IMR-90 (cell line): ENCODE data around the gene NARS2. TPM values are rescaled to one million over a fixed set of nuclear protein-coding genes. Genes with fewer than 3 reads are reported as not detected.

Experiments
- ATAC-seq: fragments of 200-7000 bp; cut with Tn5 transposase; 2 replicates; pipeline ENCODE4 v1.9.1; 2020; ENCODE audit warnings: low read depth, mild to moderate bottlenecking, moderate library complexity
- BruUV-seq: library from RNA; stranded (reverse); fragments of 400-500 nt; replicated peaks from 2 replicates; lab custom pipeline; 2021; lab: Mats Ljungman, UMichigan
- CTCF ChIA-PET: fragments of 300-600 bp; formaldehyde crosslinking; extraction: SDS; loops from one replicate; lab custom pipeline; 2021; ENCODE audit warnings: antibody characterized with exemption; lab: Yijun Ruan, JAX
- POLR2A ChIA-PET: fragments of 300-600 bp; sonication (Branson Sonifier 250); formaldehyde crosslinking; loops from one replicate; lab custom pipeline; 2022; ENCODE audit warnings: antibody characterized with exemption; ENCODE audit not compliant: unreplicated experiment; lab: Charles Lee
- DNase-seq: peaks from one replicate; pipeline ENCODE4 v3.0.0; 2013
- H2AFZ ChIP-seq: replicated peaks from 2 replicates; pipeline ENCODE3; 2013; ENCODE audit warnings: low read length, mild to moderate bottlenecking; ENCODE audit not compliant: poor library complexity
- H2AK5ac ChIP-seq: 2 replicates; pipeline ENCODE4 v1.6.1; 2013; ENCODE audit warnings: low read depth, low read length, inconsistent platforms
- H2AK9ac ChIP-seq: replicated peaks from 2 replicates; pipeline ENCODE3; 2013; ENCODE audit warnings: mild to moderate bottlenecking, low read depth, low read length, moderate library complexity; ENCODE audit not compliant: poor library complexity
- H2BK120ac ChIP-seq: 2 replicates; pipeline ENCODE4 v1.6.1; 2013; ENCODE audit warnings: low read depth, low read length, inconsistent platforms
- H2BK15ac ChIP-seq: 3 replicates; pipeline ENCODE4 v1.6.1; 2013; ENCODE audit warnings: low read depth, low read length, inconsistent platforms
- H2BK20ac ChIP-seq: 2 replicates; pipeline ENCODE4 v1.6.1; 2013; ENCODE audit warnings: low read depth, mild to moderate bottlenecking, inconsistent platforms, low read length, moderate library complexity
- H2BK5ac ChIP-seq: 2 replicates; pipeline ENCODE4 v1.6.1; 2013; ENCODE audit warnings: mild to moderate bottlenecking, low read depth, low read length, inconsistent platforms; ENCODE audit not compliant: poor library complexity, severe bottlenecking
- H3K14ac ChIP-seq: replicated peaks from 2 replicates; pipeline ENCODE4 v1.6.1; 2013; ENCODE audit warnings: low read depth, low read length, inconsistent platforms
- H3K18ac ChIP-seq: 2 replicates; pipeline ENCODE4 v1.6.1; 2013; ENCODE audit warnings: low read depth, low read length, control low read depth
- H3K23ac ChIP-seq: 2 replicates; pipeline ENCODE4 v1.6.1; 2013; ENCODE audit warnings: low read depth, low read length, inconsistent platforms
- H3K27ac ChIP-seq: 2 replicates; pipeline ENCODE4 v1.5.1; 2013; ENCODE audit warnings: mild to moderate bottlenecking, control low read depth, low read length; ENCODE audit not compliant: insufficient read depth
- H3K27me3 ChIP-seq: 2 replicates; pipeline ENCODE4 v1.6.1; 2013; ENCODE audit warnings: low read length; ENCODE audit not compliant: control insufficient read depth, insufficient read depth
- H3K36me3 ChIP-seq: 2 replicates; pipeline ENCODE4 v1.6.1; 2013; ENCODE audit warnings: low read length, mixed read lengths; ENCODE audit not compliant: control insufficient read depth, insufficient read depth
- H3K4ac ChIP-seq: 2 replicates; pipeline ENCODE4 v1.6.1; 2013; ENCODE audit warnings: low read depth, low read length, inconsistent platforms
- H3K4me1 ChIP-seq: 2 replicates; pipeline ENCODE4 v1.6.1; 2013; ENCODE audit warnings: low read length, mixed read lengths; ENCODE audit not compliant: control insufficient read depth, insufficient read depth
- H3K4me2 ChIP-seq: 2 replicates; pipeline ENCODE4 v1.6.1; 2013; ENCODE audit warnings: low read depth, mild to moderate bottlenecking, control low read depth, low read length, moderate library complexity
- H3K4me3 ChIP-seq: 2 replicates; pipeline ENCODE4 v1.5.1; 2013; ENCODE audit warnings: low read depth, mild to moderate bottlenecking, control low read depth, low read length, moderate library complexity; ENCODE audit not compliant: insufficient read depth
- H3K56ac ChIP-seq: 2 replicates; pipeline ENCODE4 v1.6.1; 2013; ENCODE audit warnings: low read length, inconsistent platforms; ENCODE audit not compliant: insufficient read depth; ENCODE audit errors: extremely low read depth
- H3K79me1 ChIP-seq, 2 experiments: 2 replicates each; pipeline ENCODE4 v1.6.1; 2013; ENCODE audit warnings: low read length in 2 of 2, inconsistent platforms in 1 of 2, low read depth in 1 of 2
- H3K9ac ChIP-seq: 2 replicates; pipeline ENCODE4 v1.6.1; 2013; ENCODE audit warnings: low read depth, low read length, control low read depth
- H3K9me1 ChIP-seq: 2 replicates; pipeline ENCODE4 v1.6.1; 2013; ENCODE audit warnings: low read length, inconsistent platforms; ENCODE audit not compliant: insufficient read depth
- H3K9me3 ChIP-seq: 2 replicates; pipeline ENCODE4 v1.6.1; 2013; ENCODE audit warnings: low read length; ENCODE audit not compliant: control insufficient read depth, insufficient read depth
- H4K20me1 ChIP-seq: 2 replicates; pipeline ENCODE4 v1.6.1; 2013; ENCODE audit warnings: low read length, inconsistent platforms; ENCODE audit not compliant: insufficient read depth
- H4K5ac ChIP-seq: 2 replicates; pipeline ENCODE4 v1.6.1; 2013; ENCODE audit warnings: mild to moderate bottlenecking, low read depth, low read length, control low read depth
- H4K8ac ChIP-seq, 2 experiments: 2 replicates each; pipeline ENCODE4 v1.6.1; 2013; ENCODE audit warnings: low read depth in 2 of 2, low read length in 2 of 2, control low read depth in 1 of 2, inconsistent platforms in 1 of 2
- H4K91ac ChIP-seq: 2 replicates; pipeline ENCODE4 v1.6.1; 2013; ENCODE audit warnings: low read depth, low read length, inconsistent platforms; ENCODE audit not compliant: insufficient read depth
- BHLHE40 ChIP-seq: fragments of 150-350 bp; IDR thresholded peaks from 2 replicates; pipeline ENCODE4 v1.6.1; 2016; ENCODE audit warnings: mild to moderate bottlenecking, low read depth, low read length
- CEBPB ChIP-seq: IDR thresholded peaks from 2 replicates; pipeline ENCODE4 v1.6.1; 2012; ENCODE audit warnings: low read depth, low read length, improper control_type of control experiment
- CHD1 ChIP-seq: IDR thresholded peaks from 2 replicates; pipeline ENCODE4 v1.6.1; 2012; ENCODE audit warnings: low read depth, low read length, improper control_type of control experiment
- FOS ChIP-seq: fragments of 150-350 bp; IDR thresholded peaks from 2 replicates; pipeline ENCODE4 v1.6.1; 2016; ENCODE audit warnings: low read depth, low read length
- MAZ ChIP-seq: IDR thresholded peaks from 2 replicates; pipeline ENCODE4 v1.6.1; 2012; ENCODE audit warnings: low read depth, mild to moderate bottlenecking, low read length, improper control_type of control experiment, moderate library complexity, borderline replicate concordance
- MXI1 ChIP-seq: IDR thresholded peaks from 2 replicates; pipeline ENCODE4 v1.6.1; 2012; ENCODE audit warnings: low read depth, mild to moderate bottlenecking, low read length, moderate library complexity, borderline replicate concordance
- NFE2L2 ChIP-seq: fragments of 150-350 bp; IDR thresholded peaks from 2 replicates; pipeline ENCODE4 v1.6.1; 2016; ENCODE audit warnings: low read depth, mild to moderate bottlenecking, low read length
- RAD21 ChIP-seq: IDR thresholded peaks from 2 replicates; pipeline ENCODE4 v1.6.1; 2012; ENCODE audit warnings: low read length, improper control_type of control experiment
- RCOR1 ChIP-seq: IDR thresholded peaks from 2 replicates; pipeline ENCODE4 v1.6.1; 2012; ENCODE audit warnings: mild to moderate bottlenecking, low read length, improper control_type of control experiment; ENCODE audit not compliant: insufficient replicate concordance
- RFX5 ChIP-seq: IDR thresholded peaks from 2 replicates; pipeline ENCODE4 v1.8.0; 2012; ENCODE audit warnings: low read depth, mild to moderate bottlenecking, low read length, moderate library complexity
- WGBS, 2 experiments: methylation state at CpG; one replicate each; pipeline versions ENCODE4 v1.1.5 to v1.1.7; 2013; ENCODE audit warnings: missing lambda C conversion rate in 2 of 2; ENCODE audit not compliant: insufficient read length in 1 of 2; ENCODE audit errors: extremely low coverage in 2 of 2; 5-methylcytosine and 5-hydroxymethylcytosine counted together
- dilution Hi-C: fragments of 300-500 bp; cut with HindIII; formaldehyde crosslinking; loops from one replicate; pipeline ENCODE4 v1.14.3; 2018; ENCODE audit warnings: low sequenced_read_pairs; ENCODE audit not compliant: unreplicated experiment
- in situ Hi-C: fragments of 300-500 bp; cut with MboI; formaldehyde crosslinking; loops from 3 replicates; pipeline ENCODE4 v1.14.3; 2019; ENCODE audit warnings: low sequenced_read_pairs, inconsistent platforms, mixed read lengths
- intact Hi-C: fragments of 100-400 bp; cut with micrococcal nuclease; formaldehyde crosslinking; loops from 2 replicates; pipeline ENCODE4 v1.10.0; 2022
- polyA plus RNA-seq, 3 experiments: library from polyadenylated mRNA; depleted of rRNA; stranded (reverse); fragments of >200 nt; gene quantifications; 2 replicates each; pipeline ENCODE4 v1.2.3, GENCODE V29; 2012; ENCODE audit warnings: low replicate concordance in 1 of 3
- total RNA-seq: library from RNA; depleted of rRNA; stranded (reverse); fragments of >200 nt; gene quantifications from 2 replicates; pipeline ENCODE4 v1.2.3, GENCODE V29; 2012
- TF ChIP-seq, protein P1 (sequence below): fragments of 150-350 bp; IDR thresholded peaks from 2 replicates; pipeline ENCODE4 v1.6.1; 2016; ENCODE audit warnings: low read depth, mild to moderate bottlenecking, low read length, moderate library complexity, borderline replicate concordance
- TF ChIP-seq, protein P2 (sequence below): fragments of 150-350 bp; IDR thresholded peaks from 2 replicates; pipeline ENCODE4 v1.6.1; 2017; ENCODE audit warnings: mild to moderate bottlenecking, antibody characterized with exemption, low read length, low read depth
- TF ChIP-seq, protein P3 (sequence below): conservative IDR thresholded peaks from 2 replicates; pipeline ENCODE4 v1.5.1; 2012; ENCODE audit warnings: mild to moderate bottlenecking, low read depth, low read length, improper control_type of control experiment

NARS2 gene
- total and polyA plus RNA-seq, 2 of the 4 experiments (the other 2 are of a cell fraction): 8.0 to 15.8 TPM

DNA sequence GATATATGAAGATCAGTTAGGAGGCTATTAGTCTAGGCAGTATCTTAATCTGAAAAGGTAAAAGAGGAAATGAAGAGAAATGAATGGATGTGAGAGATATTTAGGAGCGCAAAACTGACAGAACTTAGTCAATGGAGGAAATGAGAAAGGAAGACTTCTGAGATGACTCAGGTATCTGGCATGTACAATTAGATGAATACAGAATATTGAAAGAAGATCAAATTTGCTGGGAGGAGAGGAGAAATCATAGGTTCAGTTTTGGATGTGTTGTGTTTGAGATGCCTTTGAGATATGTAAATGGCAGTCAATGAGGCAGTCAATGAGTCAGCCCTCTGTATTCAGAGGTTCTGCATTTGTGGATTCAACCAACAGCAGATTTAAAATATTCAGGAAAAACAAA lies 114.2 kb downstream of the NARS2 start:
- ATAC-seq (peak; percentile 73), DNase-seq (peak; percentile 71)
- no peak overlapping the region for H2AK9ac ChIP-seq
- BruUV-seq: no TSS peak
- H3K27ac ChIP-seq: no peak overlapping the region
- in situ Hi-C loops: no loop called here
- no peak overlapping the region for H2AFZ ChIP-seq
- no peak overlapping the region for H4K91ac ChIP-seq
- ChIA-PET CTCF (no interaction called here), POLR2A (no interaction called here)
- dilution Hi-C loops: no loop called here
- no peaks in the 10 kb centered on the region; the same call in 1 of the 2 replicates for H3K9me1 ChIP-seq
- no peaks in the 10 kb centered on the region for H3K4me1 ChIP-seq
- no peaks in the 10 kb centered on the region for H3K27me3 ChIP-seq
- intact Hi-C loops: no loop called here
- H4K20me1 ChIP-seq: no peaks in the 10 kb centered on the region
- no peaks in the 10 kb centered on the region for H3K9me3 ChIP-seq
- H3K14ac ChIP-seq: no peak overlapping the region
- H3K23ac ChIP-seq: no peak overlapping the region
- H3K79me1 ChIP-seq: no peaks in the 10 kb centered on the region
- H2AK5ac ChIP-seq: no peak overlapping the region
- no peak overlapping the region for H3K18ac ChIP-seq
- H2BK120ac ChIP-seq: no peak overlapping the region
- peaks cover 5% of the 10 kb centered on the region; the same call in 1 of the 2 replicates for H3K36me3 ChIP-seq
- no peak overlapping the region for H3K4ac ChIP-seq
- WGBS, 2 experiments: 71 to 100% methylated on average over 1 of the region's 1 CpG
- no peak overlapping the region for H2BK20ac ChIP-seq
- H3K56ac ChIP-seq: no peak overlapping the region
- H3K9ac ChIP-seq: no peak overlapping the region
- no peak overlapping the region for H3K4me3 ChIP-seq
- no peak overlapping the region for H3K4me2 ChIP-seq
- H4K8ac ChIP-seq: no peak overlapping the region
- no peak for TF ChIP-seq MAZ
- no peak for TF ChIP-seq RAD21
- TF ChIP-seq NFE2L2: no peak
- no peak for TF ChIP-seq RFX5
- TF ChIP-seq CHD1: no peak
- TF ChIP-seq FOS: no peak
- no peak for TF ChIP-seq RCOR1
- TF ChIP-seq, protein P1, sequence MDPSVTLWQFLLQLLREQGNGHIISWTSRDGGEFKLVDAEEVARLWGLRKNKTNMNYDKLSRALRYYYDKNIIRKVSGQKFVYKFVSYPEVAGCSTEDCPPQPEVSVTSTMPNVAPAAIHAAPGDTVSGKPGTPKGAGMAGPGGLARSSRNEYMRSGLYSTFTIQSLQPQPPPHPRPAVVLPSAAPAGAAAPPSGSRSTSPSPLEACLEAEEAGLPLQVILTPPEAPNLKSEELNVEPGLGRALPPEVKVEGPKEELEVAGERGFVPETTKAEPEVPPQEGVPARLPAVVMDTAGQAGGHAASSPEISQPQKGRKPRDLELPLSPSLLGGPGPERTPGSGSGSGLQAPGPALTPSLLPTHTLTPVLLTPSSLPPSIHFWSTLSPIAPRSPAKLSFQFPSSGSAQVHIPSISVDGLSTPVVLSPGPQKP: no peak
- TF ChIP-seq, protein P2, sequence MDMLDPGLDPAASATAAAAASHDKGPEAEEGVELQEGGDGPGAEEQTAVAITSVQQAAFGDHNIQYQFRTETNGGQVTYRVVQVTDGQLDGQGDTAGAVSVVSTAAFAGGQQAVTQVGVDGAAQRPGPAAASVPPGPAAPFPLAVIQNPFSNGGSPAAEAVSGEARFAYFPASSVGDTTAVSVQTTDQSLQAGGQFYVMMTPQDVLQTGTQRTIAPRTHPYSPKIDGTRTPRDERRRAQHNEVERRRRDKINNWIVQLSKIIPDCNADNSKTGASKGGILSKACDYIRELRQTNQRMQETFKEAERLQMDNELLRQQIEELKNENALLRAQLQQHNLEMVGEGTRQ: no peak
- TF ChIP-seq MXI1: no peak
- TF ChIP-seq, protein P3, sequence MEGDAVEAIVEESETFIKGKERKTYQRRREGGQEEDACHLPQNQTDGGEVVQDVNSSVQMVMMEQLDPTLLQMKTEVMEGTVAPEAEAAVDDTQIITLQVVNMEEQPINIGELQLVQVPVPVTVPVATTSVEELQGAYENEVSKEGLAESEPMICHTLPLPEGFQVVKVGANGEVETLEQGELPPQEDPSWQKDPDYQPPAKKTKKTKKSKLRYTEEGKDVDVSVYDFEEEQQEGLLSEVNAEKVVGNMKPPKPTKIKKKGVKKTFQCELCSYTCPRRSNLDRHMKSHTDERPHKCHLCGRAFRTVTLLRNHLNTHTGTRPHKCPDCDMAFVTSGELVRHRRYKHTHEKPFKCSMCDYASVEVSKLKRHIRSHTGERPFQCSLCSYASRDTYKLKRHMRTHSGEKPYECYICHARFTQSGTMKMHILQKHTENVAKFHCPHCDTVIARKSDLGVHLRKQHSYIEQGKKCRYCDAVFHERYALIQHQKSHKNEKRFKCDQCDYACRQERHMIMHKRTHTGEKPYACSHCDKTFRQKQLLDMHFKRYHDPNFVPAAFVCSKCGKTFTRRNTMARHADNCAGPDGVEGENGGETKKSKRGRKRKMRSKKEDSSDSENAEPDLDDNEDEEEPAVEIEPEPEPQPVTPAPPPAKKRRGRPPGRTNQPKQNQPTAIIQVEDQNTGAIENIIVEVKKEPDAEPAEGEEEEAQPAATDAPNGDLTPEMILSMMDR: no peak
- TF ChIP-seq CEBPB: no peak
- no peak for TF ChIP-seq BHLHE40
- no peak overlapping the region for H2BK5ac ChIP-seq
- no peak overlapping the region for H2BK15ac ChIP-seq
- no peak overlapping the region for H4K5ac ChIP-seq
